ENCODE results near the gene OLFML1.

The OLFML1 gene

DNA sequence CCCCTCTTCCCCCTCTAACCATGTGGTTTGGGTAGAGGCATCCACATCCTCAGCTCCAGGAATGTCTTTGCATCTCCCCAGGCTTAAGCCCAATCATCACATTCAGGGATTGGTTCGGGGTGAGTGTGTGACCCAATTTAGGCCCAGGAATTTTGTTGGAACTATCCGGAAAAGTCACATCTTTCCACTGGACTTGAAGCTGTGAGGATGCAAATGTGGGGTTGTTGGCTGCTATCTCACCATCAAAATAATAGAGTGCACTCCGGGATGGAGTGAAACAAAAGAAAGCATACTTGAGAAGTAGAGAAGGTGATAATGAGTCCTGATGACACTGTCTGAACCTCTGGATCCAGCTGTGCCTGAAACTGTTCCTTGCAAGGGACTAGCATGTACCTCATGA lies 33.8 kb upstream of the OLFML1 start:
- in situ Hi-C loops (cut with HindIII; ENCODE audit: low pct_unique_long_range_greater_than_20kb, low sequenced_read_pairs): no loop called here
- no peak for DNase-seq (ENCODE audit: low read depth in 1 of 2, low spot score in 1 of 2)

DNA sequence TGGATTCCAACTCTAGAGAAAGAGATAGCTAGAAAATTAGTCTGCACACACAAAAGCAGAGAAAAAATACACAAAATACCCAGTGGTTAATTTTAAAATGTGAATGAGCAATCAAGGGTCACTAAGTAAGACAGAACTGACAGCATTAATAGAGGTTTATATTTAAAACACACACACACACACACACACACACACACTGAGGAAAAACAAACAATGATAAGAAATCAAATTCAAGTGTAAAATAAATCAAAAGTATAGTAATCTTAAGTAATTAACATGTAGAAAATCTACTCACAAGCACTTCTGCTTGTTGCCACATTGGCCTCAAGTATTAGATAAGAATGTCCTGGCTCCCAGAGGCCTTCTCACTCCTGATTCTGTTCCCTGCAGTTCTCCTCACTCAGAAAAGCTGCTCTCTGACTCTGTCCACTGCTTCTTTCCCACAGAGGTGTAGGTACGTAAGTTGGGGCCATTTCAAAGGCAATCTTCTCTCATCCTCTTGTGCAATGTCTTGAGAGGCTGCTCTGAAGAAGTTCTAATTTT lies 33.3 kb upstream of the OLFML1 start:
- in situ Hi-C loops (cut with HindIII; ENCODE audit: low pct_unique_long_range_greater_than_20kb, low sequenced_read_pairs): no loop called here
- no peak for DNase-seq (ENCODE audit: low read depth in 1 of 2, low spot score in 1 of 2)
- no peak for TF ChIP-seq JUND (IDR thresholded peaks at IDR 0.05; ENCODE audit: low read depth)

More for the DNA sequence above, 33.8 kb upstream of the OLFML1 start:
- no peak for TF ChIP-seq JUND (IDR thresholded peaks at IDR 0.05; ENCODE audit: low read depth)

DNA sequence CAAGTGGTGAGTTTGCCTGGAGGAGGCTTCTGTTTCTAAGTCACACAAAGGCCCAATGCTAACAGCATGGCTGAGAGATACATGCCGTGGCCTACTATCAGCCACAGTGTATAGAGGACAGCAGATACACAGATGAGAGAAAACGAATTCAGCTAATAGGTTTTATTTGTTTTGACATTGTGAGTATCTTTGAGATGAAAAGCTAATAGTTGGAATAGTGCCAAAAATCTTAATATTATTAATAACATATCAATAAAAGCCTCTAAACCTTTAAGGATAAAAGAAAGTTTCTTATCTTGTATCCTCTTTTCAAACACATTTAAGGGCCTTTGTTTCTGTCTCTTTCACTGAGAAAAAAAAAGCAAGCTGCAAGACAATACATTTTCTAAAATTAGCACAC lies 30.5 kb upstream of the OLFML1 start:
- in situ Hi-C loops (cut with HindIII; ENCODE audit: low pct_unique_long_range_greater_than_20kb, low sequenced_read_pairs): no loop called here
- no peak for DNase-seq (ENCODE audit: low read depth in 1 of 2, low spot score in 1 of 2)
- no peak for TF ChIP-seq JUND (IDR thresholded peaks at IDR 0.05; ENCODE audit: low read depth)

GRCh38 chr11:7457211-7457610 lies 28.1 kb upstream of the OLFML1 start:
- TF ChIP-seq JUND (IDR thresholded peaks at IDR 0.05; ENCODE audit: low read depth): no peak
- in situ Hi-C loops (cut with HindIII; ENCODE audit: low pct_unique_long_range_greater_than_20kb, low sequenced_read_pairs): no loop called here
- no peak for DNase-seq (ENCODE audit: low read depth in 1 of 2, low spot score in 1 of 2)

DNA sequence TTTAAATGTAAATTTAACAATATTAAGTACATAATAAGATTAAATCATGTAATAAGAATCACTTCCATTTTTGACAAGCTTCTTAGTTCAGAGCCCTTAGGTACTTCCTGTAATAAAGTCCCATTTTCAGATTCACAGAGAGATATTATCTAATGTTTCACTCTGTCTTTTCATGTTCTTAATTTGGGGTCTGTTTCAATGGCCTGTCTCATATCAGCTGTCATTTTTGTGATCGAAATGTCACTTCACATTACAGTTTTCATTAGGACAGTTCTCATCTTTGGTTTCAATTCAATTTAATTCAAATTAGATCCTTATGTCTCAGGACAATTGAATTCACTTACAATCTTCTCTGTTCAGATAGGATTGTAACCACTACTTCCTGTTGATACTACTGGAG lies 22.6 kb upstream of the OLFML1 start:
- DNase-seq (ENCODE audit: low read depth in 1 of 2, low spot score in 1 of 2): no peak
- in situ Hi-C loops (cut with HindIII; ENCODE audit: low pct_unique_long_range_greater_than_20kb, low sequenced_read_pairs): no loop called here
- TF ChIP-seq JUND (IDR thresholded peaks at IDR 0.05; ENCODE audit: low read depth): no peak

GRCh38 chr11:7467652-7468051 lies 17.7 kb upstream of the OLFML1 start:
- in situ Hi-C loops (cut with HindIII; ENCODE audit: low pct_unique_long_range_greater_than_20kb, low sequenced_read_pairs): no loop called here
- no peak for TF ChIP-seq JUND (IDR thresholded peaks at IDR 0.05; ENCODE audit: low read depth)
- no peak for DNase-seq (ENCODE audit: low read depth in 1 of 2, low spot score in 1 of 2)

DNA sequence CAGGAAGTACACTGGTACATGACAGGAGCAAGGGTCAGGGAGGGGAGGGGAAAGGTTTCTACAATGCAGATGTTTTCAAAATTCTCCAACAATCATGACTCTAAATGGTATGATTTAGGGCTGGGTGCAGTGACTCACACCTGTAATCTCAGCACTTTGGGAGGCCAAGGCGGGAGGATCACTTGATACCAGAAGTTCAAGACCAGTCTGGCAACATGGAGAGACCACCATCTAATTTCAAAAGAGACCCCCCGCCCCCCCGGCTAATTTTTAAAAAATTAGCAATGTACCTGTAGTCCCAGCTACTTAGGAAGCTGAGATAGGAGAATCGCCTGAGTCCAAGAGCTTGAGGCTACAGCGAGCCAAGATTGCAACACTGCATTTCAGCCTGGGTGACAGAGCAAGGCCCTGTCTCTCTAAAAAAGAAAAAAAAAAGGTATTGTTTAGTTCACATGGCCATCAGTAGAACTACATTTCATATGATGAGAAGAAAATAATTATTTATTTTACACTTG lies 15.9 kb upstream of the OLFML1 start:
- no peak for DNase-seq (ENCODE audit: low read depth in 1 of 2, low spot score in 1 of 2)
- in situ Hi-C loops (cut with HindIII; ENCODE audit: low pct_unique_long_range_greater_than_20kb, low sequenced_read_pairs): no loop called here
- no peak for TF ChIP-seq JUND (IDR thresholded peaks at IDR 0.05; ENCODE audit: low read depth)

DNA sequence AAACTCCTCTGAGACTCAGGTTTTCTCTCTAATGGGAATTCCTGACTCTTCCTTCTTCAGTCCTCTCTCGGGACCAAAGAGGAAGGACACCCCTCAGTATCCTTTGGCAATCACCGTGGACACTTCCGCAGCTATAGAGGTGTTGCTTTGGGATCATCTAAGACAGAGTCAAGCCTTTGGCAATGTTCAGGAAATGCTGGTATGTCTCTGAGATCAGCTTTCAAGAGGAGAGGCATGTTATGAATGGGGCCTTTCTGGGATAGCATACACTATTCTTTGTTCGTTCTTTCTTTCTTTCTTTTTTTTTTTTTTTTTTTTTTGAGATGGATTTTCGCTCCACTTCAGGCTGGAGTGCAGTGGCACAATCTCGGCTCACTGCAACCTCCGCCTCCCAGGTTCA lies 14.2 kb upstream of the OLFML1 start:
- in situ Hi-C loops (cut with HindIII; ENCODE audit: low pct_unique_long_range_greater_than_20kb, low sequenced_read_pairs): no loop called here
- no peak for DNase-seq (ENCODE audit: low read depth in 1 of 2, low spot score in 1 of 2)
- TF ChIP-seq JUND (IDR thresholded peaks at IDR 0.05; ENCODE audit: low read depth): no peak

- in situ Hi-C loops (cut with HindIII; ENCODE audit: low pct_unique_long_range_greater_than_20kb, low sequenced_read_pairs): no loop called here
- no peak for DNase-seq (ENCODE audit: low read depth in 1 of 2, low spot score in 1 of 2)
- no peak for TF ChIP-seq JUND (IDR thresholded peaks at IDR 0.05; ENCODE audit: low read depth)
Measured at GRCh38 chr11:7473717-7474116, 11.6 kb upstream of the OLFML1 start.

DNA sequence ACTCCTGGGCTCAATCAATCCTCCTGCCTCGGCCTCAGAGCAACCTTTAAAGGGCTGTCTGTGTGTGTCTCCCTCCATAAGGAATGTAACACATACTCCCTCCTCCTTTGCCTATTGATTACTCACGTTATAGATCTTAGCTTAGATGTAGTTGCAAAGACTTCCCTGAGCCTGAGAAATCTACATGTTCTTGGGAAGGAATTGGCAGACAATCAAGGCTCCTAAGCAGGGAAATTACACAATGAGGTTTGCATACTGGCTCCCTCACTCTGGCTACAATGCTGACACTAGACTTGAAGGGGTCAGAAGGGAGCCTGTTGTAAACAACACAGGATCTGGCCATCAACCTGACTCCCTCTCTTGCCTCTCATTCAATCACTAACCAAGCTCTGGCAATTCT lies 5.2 kb upstream of the OLFML1 start:
- in situ Hi-C loops (cut with HindIII; ENCODE audit: low pct_unique_long_range_greater_than_20kb, low sequenced_read_pairs): no loop called here
- no peak for DNase-seq (ENCODE audit: low read depth in 1 of 2, low spot score in 1 of 2)
- TF ChIP-seq JUND (IDR thresholded peaks at IDR 0.05; ENCODE audit: low read depth): no peak

DNA sequence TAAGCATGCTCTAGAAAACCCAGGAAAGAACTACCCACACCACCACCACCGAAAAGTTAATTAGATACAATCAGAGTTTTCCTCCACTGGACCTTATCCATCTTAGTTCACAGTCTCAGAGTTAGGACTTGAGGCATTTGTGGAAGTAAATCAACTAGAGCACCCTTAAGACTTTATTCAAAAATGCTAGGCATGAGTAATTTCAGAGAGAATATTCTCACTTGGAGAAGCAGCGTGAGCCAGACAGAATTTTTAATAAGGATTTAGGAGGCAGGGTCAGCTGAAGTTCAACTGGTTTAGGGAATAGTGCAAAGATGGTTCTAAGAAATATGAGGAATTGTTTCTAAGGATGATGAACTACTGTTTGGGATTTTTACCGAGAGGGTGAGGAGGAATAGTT lies 1.2 kb upstream of the OLFML1 start:
- no peak for TF ChIP-seq JUND (IDR thresholded peaks at IDR 0.05; ENCODE audit: low read depth)
- in situ Hi-C loops (cut with HindIII; ENCODE audit: low pct_unique_long_range_greater_than_20kb, low sequenced_read_pairs): no loop called here
- no peak for DNase-seq (ENCODE audit: low read depth in 1 of 2, low spot score in 1 of 2)

GRCh38 chr11:7484645-7485044 lies 661 bp upstream of the OLFML1 start:
- in situ Hi-C loops (cut with HindIII; ENCODE audit: low pct_unique_long_range_greater_than_20kb, low sequenced_read_pairs): no loop called here
- no peak for DNase-seq (ENCODE audit: low read depth in 1 of 2, low spot score in 1 of 2)
- TF ChIP-seq JUND (IDR thresholded peaks at IDR 0.05; ENCODE audit: low read depth): no peak

DNA sequence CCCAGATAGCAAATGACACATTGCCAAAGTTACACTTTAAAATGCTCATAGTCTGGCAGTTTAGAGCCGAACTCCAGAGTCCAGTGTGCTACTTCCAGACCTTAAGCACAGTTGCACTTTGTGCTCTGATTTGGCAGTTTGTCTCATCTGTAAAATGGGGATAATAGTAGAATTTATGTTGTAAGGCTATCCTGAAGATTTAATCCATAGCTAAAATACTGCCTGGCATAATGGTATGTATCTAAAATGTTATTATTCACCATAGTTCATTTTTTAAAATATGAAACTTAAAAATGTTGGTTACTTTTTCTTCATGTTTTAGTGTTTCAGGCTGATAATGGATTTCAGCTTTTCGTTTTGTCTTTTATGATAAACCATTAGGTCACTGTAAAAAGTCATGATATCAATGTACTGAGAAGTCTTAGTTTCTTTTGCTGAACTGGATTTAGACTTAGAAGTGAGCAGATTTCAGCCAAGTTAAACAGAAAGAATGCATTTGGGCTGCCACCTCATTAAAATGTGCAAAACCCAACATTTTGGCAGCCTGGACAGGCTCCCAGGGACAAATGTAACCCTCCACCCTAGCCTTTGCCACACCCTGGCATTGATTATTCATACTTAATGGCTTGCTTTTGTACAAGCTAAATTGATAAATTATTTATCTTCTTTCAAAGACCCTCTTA lies 933 bp downstream of the OLFML1 start:
- DNase-seq (ENCODE audit: low read depth in 1 of 2, low spot score in 1 of 2): no peak
- in situ Hi-C loops (cut with HindIII; ENCODE audit: low pct_unique_long_range_greater_than_20kb, low sequenced_read_pairs): no loop called here
- TF ChIP-seq JUND (IDR thresholded peaks at IDR 0.05; ENCODE audit: low read depth): no peak

DNA sequence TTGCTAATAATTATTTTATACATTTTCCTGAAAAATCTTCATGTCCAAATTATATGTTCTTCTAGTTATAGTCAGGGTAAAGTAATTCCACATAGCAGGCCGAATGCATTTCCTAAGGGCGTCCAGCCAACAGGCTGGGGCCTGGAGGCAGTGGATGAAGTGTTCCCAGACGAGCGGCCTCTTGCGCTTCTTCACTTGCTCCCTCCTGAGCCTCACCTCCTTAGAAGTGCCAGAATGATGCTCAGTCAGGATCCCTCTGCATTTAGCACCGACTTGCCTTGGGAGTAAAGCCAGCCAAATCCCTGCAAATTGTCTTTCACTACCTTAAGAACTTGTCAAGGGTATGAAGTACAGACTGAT lies 1.5 kb downstream of the OLFML1 start:
- in situ Hi-C loops (cut with HindIII; ENCODE audit: low pct_unique_long_range_greater_than_20kb, low sequenced_read_pairs): no loop called here
- TF ChIP-seq JUND (IDR thresholded peaks at IDR 0.05; ENCODE audit: low read depth): no peak
- no peak for DNase-seq (ENCODE audit: low read depth in 1 of 2, low spot score in 1 of 2)

Data from T47D (cell line).